Stimulated activated CD8-positive, alpha-beta memory T cell treated with anti-CD3 and anti-CD28 coated beads, Interleukin-7, amount 100 ng/mL, for 48 hours (primary cell): ENCODE measurements around the gene ZCCHC14.

Source experiments
- DNase-seq, 2 donors: peaks; one replicate each; pipeline ENCODE4 v3.0.0-alpha.2; 2020; ENCODE audit warnings: low read depth in 1 of 2; ENCODE audit errors: extremely low read depth in 1 of 2

The ZCCHC14 gene

DNA sequence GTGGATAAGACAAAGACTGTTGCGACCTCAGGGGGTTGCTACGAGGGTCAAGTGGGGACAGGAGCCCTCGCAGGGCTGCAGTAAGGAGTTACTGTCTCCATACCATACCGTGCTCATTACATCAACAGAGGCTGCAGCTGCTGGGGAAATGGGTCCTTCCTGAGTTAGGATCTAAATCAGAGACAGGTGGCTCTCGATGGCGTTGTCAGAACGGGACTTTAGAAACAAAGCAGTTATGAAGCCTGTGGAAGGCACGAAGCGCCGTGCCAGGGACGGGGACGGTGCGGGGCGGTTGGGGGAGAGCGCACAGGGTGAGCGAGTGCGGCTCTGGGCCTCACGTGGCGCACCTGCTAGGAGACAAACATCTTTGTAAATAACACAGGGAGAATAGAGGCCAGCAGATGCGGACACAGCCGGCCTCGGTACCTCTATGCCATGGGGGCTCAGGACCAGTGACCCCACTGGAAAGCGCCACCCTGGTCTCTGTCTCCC lies 34.4 kb downstream of the ZCCHC14 start:
- no peak for DNase-seq

DNA sequence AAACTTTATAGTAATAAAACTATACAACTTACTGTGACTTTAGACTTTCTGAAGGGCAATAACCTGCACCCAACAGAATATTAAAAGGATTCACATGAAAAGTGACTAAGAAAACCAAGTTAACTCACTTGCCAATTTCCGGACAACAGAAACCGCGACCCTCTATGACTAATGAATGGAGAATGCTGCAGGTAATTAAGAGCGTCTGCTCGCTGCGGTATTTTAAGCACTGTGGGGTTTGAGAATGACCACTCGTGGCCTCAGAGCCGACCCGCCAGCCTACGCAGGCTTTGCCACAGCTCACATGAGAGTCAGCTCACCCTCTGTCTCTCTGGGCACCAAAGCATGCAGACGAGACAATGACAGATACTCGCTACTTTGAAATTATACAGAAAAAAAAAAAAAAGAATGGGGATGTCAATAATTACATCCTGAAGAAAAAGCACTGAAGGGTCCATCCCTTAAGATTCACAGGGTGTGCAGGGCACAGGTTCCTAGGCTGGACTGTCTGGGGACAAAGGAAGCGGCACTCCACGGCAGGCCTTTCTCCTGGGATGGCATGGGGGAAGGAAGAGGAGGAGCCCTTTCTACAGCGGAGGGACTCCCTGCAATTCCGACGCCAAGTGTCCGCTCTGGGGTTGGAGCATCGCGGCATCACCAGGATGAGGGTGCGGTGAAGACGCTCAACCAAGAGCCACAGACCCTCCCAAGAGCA lies 35.0 kb downstream of the ZCCHC14 start:
- peak; percentile 47 to 74 for DNase-seq

DNA sequence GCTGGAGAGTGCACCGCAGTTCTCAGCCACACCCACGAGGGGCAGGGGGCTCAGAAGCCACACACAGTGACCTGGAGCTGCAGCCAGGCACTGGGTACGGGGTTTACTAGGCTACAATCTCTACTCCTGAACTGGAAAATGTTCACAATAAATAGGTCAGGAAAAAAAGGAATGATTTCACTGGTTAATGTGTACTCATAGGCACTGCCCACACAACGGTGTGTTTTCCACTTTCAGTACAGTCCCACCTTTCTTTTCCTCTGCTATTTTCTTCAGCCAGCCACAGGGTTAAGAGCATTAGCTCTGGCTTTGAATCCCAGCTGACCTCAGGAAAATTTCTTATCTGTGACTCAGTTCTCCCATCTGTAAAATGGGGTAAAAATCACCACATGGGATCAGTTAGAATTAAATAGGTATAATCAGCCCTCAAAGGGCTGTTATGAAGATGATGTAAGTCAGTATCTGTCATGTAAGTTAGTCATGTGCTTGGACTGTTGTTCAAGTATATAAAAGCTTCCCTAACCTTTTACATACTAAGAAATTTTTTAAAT lies 35.7 kb downstream of the ZCCHC14 start:
- DNase-seq: no peak

DNA sequence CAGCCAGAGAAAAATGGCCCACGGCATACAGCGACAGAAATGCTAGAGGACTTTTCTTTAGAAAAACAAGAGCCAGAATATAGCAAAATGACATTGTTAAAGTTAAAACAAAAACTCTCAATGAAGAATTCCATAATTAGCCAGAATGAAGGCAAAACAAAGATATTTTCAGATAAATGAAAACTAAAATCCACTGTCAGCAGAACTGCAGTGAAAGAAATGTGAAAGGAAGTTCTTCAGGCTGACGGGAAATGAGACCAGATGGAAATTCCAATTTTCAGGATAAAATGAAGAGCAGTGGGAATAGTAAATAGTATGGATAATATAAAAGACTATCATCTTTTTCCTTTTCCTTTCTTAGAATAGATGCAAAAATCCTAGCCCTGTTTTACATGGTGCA lies 38.4 kb downstream of the ZCCHC14 start:
- DNase-seq: no peak

DNA sequence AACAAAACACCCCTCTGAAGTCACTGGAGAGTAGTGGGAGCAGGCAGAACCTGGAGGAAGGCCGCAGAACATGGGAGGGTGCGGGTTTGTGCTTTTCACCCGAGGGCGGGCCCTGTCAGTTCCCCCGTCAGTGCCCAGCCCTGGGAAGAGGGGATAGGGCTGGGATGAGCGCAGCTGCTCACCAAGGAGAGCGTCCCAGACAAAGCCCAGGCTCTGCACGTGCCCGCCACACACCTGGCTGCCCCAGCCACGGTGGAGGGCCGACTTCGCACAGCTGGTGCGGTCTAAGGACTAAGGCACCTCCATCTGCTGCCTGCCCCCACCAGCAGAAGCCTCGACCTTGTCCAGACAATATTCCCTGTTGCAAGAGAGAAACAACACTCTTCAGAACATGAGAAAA lies 39.5 kb downstream of the ZCCHC14 start:
- DNase-seq: no peak

DNA sequence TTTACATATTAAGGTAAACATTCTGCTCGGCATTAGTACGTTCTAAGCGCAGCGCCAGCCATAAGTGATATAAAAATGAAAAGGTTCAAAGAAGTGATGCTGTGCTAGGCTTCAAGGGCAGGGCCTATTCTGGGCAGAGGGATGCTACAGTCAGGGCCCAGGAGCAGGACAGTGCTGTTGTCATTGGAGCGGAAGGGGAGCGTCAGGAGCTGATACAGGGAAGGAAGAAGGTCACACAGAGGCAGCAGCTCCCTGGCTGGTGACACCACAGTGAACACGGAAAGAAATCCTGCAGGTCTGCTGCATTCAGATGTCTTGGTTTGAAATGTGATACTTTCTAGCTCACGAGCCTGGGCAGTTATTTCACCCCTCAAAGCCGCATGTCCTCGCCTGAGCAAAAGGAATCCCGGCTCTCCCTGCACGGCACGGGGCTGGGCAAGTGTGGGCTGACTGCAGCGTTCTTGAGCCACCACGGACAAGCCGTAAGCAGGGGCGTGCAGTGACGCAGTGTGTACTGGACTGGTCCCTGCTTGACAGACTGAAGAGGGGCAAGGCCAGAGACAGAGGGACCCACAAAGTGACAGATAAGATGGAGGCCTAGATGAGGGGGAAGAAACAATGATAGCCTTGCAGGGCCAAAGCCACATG lies 41.1 kb downstream of the ZCCHC14 start:
- DNase-seq: no peak

DNA sequence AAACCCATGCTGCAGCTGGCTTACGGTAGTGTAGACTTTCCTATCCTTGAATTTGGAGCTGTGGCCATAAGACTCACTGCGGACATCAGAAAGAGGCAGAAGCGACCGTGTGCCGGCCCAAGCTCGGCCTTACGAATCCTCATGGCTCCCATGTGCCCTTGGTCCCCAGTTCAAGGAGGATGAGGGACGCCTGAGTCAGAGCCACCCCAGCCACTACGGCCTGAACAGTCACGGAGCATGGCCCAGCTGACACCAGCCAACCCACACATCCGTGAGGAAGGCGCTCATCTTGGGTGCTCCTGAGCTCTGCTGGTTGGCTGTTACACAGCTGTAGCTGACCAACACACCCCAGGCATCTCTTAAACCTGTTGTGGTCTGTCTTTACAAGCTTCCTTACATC lies 44.0 kb downstream of the ZCCHC14 start:
- DNase-seq: no peak

DNA sequence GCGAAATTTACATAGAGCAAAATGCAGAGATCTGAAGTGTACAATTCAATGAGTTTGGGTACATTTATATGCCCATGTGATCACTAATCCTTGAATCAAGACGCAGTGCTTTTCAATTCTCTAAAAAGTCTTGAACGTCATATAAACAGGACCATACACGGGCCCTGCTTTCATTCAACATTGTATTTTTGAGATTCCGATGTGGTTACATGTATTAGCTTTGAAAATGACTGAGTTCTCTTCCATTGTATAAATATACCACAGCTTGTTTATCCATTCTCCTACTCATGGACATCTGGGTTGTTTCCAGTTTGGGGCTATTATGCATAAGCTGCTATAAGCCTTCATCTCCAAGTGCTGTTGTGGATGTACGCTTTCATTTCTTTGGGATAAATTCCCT lies 45.5 kb downstream of the ZCCHC14 start:
- DNase-seq: no peak

DNA sequence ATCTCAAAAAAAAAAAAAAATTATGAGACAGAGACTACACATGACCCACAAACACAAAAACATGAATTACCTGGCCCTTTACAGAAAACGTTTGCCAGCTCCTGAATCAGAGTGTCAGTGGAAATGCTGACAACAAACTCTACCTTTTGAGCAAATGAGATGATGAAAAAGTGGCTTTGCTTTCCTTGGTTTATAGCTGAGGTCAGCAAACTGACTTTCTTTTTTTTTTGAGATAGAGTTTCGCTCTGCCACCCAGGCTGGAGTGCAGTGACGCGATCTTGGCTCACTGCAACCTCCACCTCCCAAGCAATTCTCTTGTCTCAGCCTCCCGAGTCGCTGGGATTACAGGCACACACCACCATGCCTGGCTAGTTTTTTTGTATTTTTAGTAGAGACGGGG lies 46.3 kb downstream of the ZCCHC14 start:
- no peak for DNase-seq

DNA sequence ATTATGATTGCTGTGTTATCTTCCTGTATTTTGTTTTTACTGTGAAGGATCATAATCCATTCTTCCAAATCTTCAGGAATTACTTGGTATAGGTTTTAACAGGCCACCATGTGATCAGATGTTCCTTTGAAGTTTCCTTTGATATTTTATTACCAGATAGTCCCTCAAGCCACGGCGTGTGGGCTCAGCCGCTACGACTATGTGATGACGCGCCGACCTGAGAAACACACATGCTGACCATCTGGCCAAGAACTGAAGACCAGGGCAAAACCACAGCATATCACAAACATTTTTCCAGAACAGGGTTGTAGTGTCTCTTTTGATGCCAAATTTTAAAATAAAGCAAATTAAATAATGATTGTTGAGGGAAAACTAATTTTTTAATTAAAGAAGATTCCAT lies 47.3 kb downstream of the ZCCHC14 start:
- DNase-seq: no peak

DNA sequence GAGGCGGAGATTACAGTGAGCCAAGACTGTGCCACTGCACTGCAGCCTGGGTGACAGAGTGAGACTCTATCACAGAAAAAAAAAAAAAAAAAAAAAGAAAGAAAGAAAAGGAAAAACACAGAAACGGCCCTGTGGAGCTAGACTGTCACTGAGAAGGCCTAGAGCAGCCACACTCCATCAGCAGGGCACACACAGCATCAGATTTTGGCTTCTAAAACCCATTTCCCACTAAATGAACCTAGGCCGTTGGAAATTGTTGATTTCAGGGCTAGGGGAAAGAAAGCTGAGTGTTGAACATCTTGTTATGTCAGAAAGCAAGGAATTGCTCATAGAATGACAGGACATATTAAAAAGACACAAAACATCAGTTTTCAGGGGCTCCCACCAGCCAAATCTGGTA lies 48.9 kb downstream of the ZCCHC14 start:
- no peak for DNase-seq

DNA sequence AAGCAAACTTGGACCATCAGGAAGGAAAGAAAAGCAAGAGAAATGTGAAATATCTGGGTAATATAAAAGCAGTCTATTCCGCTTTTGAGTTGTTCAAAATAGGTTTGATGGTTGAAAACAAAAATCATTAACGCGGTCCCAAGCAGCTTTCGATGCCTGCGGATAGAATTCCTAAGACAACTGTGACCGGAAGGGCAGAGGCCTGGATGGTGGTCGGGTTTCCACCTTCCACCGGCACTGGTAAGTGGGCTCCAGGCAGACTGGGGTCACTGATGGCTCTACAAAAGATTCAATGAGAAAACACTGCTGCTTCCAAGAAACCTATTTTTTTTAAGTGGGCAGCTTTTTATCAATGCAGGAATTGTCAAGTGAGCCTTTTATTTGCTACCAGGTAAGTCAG lies 49.8 kb downstream of the ZCCHC14 start:
- DNase-seq: no peak

DNA sequence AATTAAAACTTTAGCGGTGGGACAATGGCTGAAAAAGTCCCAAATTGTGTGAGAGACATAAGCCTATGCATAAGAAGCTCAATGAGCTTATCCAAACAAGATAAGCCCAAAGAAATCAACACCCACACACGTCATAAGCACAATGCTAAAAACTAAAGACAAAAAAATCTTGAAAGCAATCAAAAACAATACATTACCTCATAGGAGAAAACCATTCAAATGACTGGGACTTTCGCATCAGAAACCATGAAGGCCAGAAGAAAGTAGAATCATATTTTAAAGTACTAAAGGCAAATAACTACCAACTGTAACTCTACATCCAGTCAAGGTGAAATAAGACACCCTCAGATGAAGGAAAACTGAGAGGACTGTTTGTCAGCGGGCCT lies 50.2 kb downstream of the ZCCHC14 start:
- no peak for DNase-seq

DNA sequence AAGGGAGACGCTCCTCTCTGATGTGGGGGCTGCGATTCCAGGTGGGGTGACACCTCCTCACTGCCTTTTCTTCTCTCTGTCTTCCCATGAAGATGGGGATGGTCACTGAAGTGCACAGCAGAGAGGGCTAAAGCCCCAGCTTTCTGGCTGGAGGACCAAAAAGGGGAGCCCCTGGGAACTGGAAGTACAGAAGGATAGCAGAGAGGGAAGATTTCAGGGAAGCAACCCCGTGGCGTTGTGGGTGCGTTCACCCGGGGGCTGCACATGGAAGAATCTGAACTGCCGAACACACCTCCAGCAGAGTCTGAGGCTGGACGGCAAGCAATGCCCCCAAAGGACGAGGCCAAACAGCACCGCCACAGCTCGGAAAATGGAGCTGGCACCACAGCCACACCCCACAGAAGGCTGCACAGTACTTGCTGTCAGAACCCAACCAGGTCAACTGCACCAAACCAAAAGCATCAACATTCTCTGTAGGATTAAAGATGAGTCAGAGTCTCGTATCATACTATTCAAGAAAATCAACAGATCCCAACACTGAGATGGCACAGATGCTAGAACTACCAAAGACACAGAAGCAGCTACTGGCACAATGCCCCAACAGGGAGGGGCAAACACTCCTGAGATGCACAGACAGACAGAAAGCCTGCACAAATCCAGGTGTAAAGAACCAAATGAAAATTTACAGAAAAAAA lies 50.8 kb downstream of the ZCCHC14 start:
- DNase-seq: no peak

DNA sequence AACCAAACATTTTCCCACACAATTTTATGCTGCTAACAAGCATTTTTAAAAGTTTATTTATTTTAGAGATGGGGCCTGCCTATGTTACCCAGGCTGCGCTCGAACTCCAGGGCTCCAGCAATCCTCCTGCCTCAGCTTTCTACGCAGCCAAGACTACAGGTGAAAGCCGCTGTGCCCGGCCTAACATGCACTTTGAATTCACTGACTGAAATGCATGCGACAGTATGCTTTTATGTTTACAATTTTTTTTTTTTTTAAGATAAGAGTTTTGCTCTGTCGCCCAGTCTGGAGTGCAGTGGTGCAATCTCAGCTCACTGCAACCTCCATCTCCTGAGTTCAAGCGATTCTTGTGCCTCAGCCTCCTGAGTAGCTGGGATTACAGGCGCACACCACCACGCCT lies 52.9 kb downstream of the ZCCHC14 start:
- no peak for DNase-seq

DNA sequence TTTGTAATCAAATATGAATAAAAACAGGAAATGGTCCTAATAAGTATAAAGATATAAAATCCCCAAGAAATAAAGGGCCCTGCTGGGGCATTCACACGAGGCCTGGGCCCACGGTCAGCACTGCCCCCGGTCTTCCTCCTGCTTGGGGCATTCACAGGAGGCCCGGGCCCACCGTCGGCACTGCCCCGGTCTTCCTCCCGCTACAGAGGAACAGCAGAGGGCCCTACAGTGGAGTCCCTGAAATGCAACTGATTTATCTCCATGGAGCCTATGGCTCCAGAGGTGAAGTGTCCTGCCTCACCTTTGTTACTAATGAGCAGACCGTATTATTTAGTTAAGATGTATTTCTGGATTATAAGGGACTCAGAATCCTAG lies 54.2 kb downstream of the ZCCHC14 start:
- DNase-seq: no peak

DNA sequence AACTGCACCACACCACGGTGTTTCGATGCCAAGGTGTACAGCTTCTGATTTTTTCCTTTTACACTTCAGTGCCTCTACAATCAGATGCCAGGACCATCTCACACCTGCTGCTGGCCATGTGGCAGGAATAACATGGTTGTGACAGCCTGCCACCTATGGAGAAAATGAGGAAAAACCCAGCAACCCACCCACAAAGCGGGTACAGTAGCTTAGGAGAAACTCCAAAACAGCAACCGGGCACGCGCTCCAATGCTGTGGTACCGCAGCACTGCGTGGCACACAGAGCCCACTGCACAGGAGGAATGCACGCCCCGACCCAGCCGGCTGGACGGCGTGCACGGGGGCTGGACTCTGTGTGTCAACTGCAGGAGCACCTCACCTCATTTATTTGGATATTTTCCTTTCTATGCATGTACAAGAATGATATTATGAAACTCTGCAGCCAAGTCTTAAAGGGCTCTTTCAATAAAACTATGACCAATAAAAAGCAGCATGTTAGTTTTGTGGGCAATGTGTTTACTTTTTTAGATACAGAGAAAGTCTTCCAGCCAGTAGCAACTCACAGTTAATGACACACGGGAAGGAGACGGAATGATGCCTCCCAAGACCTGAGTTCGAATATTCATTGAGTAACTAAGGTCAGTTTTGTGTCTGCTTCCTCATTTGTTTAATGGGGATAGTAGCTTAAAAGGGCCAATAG lies 54.8 kb downstream of the ZCCHC14 start:
- no peak for DNase-seq

DNA sequence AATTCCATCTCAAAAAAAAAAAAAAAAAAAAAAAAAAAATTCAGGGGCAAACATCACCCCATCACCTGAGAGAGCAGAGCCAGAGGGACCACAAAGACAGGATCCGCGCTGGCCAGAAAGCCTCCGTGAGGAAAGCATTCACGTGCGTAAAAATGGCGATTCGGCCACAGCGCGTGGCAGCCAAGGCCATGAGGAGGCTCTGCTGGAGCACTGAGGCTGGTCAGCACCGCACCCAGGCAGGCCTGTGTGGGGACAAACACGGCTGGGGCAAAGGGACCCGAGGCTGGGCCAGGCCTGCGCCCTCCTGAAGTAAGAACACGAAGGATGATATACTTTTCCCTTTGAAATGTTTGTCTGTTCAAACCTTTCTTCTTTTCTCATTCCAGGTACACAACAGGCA lies 55.5 kb downstream of the ZCCHC14 start:
- no peak for DNase-seq

DNA sequence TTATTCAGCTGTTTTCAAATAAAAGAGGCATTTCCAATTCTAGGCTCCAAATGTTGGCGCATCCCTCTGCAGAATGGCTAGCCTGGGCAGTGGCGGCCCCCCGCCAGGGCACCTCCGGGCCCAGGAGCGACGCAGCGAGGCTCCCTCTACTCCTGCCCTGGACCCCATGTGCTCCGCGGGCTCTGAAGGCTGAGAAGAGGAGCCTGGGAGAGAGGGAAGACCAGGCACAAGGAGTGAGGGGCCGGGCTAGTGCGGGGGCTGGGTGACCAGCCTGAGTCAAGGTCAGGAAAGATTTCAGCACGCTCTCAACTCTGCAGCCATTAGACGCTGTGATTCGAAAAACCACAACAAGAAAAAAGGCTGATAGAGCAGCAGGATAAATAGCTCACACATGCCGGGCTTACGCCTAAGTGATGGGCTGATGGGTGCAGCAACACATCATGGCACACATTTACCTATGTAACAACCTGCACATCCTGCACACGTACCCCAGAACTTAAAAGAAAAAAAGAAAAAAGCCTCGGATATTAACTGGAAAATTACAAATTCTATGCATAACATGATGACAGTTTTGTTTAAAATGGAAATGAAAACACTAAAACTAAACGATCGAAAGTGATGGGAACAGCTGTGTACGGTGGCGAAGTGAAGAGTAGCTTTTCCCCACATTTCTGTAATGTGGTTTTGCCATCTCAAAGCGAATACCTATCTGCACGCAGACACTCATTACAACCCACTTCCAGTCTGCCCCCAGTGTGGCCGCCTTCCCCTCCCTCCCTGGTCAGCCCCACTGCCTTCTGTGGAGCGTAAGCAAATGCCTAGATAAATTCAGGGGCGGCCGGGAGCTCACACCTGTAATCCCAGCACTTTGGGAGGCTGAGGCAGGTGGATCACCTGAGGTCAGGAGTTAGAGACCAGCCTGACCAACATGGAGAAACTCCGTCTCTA lies 56.3 kb downstream of the ZCCHC14 start:
- peak in 1 of 2 donors; percentile 29 for DNase-seq
